GM10847 (cell line): Measurements from ENCODE around the gene TPGS1.

Experiments used
- POLR2A ChIP-seq: IDR thresholded peaks from 2 replicates; pipeline ENCODE4 v1.6.1; 2011; ENCODE audit not compliant: insufficient read length; ENCODE audit errors: extremely low read depth

The TPGS1 gene

DNA sequence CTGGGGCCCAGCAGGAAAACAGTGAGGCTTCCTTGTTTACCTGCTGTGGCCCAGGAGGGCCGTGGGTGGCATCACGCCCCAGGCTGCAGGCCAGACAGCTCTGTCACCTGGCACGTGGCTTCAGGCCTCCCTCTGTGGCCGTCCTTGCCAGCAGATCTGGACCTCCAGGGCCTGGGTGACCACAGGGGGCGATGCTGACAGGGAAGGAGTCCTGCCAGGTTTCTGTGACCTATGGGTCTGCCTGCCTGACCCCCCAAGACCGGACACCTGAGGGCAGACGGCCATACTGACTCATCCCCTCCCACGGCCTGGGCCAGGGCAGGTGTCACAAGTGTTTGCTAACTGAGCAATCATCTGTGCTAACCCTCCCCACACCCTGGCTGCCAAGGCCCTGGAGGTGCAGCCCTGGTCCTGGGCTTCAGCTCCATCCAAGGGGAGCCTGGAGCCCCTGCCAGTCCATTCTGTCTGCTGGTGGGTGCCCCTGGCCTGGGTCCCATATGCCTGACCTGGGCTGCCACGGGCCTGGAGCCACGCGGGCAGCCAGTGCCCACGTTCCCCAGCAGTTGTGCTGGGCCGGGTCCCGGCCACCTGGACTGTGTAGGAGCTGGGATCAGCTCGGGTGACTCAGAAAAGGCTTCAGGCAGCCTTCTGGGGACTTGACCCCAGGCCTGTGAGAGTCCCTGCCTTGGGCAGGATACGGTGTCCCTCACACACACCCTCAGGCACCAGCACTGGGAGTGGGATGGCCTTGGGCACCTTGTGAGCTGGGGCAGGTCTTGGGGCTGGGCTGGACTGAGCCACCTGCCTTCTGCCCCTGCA lies 27.9 kb downstream of the TPGS1 start:
- no peak for TF ChIP-seq POLR2A

DNA sequence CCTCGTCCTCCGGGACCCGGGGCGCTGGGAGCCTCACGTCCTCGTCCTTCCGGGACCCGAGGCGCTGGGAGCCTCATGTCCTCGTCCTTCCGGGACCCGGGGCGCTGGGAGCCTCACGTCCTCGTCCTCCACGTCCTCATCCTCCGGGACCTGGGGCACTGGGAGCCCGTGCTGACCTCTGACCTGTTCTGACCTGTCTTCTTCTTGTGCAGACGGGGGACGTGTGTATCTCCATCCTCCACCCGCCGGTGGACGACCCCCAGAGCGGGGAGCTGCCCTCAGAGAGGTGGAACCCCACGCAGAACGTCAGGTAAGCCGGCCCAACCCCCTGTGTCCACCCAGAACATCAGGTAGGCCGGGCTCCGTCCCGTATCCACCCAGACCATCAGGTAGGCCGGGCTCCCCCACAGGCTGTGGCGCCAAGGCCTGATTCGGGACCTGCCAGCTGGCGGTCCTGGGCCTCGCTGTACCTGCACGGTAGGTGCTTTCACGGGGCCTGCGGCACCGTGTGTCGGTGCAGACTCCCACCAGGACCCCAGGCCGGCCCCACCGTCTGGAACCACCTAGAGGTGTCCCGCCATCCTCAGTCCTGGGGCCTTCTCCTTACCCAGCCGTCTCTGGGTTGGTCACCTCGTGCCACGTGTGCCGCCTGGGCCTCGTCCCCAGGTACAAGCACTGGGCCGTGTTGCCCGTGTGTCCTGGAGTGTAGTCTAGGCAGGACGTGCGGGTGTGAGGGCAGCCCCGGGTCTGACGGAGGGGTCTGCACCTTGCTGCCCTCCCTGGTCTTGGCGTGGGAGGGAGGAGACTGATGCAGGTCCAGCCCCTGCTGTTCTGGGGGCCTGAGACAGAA lies 29.0 kb downstream of the TPGS1 start:
- no peak for TF ChIP-seq POLR2A

DNA sequence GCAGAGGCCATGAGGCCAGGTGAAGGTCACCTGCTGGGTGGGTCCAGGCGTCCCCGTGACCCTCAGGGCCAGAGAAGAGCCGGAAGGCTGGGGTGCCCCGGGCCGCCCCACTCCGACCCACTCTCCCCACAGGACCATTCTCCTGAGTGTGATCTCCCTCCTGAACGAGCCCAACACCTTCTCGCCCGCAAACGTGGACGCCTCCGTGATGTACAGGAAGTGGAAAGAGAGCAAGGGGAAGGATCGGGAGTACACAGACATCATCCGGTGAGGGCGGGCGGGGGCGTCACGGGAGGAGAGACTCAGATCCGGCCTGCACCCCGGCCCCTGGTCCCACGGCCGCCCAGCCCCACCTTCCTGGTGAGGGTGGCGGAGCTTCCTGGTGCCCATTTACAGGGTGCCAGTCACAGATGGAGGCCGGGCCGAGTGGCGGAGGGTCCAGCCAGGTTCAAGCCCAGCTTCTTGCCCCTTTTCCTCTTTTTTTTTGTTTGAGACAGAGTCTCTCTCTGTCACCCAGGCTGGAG lies 29.6 kb downstream of the TPGS1 start:
- TF ChIP-seq POLR2A = no peak

DNA sequence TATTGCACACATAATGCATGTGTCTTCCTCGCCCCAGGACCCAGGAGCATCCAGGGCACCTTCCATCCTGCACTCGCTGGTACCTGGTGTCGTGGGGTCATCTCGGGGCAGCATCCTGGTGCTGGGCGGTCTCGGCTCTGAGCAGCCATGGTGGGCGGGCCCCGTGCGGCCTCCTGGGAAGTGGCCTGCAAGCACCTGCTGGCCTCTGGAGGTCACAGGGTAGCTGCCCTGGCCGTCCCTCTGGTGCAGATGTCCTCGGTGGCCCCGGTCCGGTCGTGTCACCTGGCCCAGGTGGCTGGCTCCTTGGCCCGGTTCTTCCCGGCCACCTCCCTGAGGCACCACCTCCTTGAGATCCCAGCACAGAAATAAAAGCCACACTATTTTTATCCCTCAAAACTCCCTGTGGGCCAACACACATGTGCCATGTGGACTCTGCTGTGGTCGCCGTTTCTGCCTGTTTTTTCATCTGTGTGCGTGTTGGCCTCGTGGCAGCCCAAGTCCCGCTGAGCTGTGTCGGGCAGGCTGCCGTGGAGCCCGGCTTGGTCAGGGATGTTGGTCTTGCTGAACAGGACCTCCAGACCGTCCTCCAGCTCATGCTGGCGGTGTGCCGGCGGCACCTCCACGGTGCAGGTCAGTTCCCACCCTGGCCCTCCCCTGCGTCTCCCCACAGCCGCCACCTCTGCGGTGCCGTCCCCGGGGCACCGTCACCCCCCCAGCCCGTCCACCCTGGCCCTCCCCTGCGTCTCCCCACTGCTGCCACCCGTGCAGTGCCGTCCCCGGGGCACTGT lies 31.5 kb downstream of the TPGS1 start:
- TF ChIP-seq POLR2A = no peak

DNA sequence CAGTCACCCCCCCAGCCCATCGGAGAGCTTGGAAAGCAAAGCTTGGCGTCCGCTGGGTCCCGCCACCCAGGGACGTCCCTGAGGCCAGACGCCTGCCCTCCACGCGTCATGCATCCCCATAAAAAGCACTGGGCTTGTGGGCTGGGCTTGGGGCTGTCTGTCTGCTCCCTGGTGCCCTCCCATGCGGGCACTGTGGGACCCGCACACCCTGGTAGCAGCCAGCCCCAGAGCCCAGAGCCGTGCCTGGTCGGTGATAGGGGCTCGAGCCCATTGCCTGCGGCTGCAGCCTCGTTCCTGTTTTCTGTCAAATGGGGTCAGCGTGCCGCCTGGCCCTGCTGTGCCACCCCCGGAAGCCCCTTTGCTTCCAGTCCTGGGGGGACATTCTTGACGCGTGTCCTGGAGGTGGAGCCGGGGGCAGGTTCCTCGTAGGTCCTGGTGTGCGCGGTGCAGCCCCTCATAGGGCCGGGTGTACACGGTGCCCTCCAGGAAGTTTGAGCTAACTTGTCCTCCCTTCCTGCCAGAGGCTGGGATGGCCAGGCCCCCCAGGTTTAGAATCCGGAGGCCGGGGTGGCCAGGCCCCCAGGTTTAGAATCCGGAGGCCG lies 32.2 kb downstream of the TPGS1 start:
- TF ChIP-seq POLR2A = no peak

DNA sequence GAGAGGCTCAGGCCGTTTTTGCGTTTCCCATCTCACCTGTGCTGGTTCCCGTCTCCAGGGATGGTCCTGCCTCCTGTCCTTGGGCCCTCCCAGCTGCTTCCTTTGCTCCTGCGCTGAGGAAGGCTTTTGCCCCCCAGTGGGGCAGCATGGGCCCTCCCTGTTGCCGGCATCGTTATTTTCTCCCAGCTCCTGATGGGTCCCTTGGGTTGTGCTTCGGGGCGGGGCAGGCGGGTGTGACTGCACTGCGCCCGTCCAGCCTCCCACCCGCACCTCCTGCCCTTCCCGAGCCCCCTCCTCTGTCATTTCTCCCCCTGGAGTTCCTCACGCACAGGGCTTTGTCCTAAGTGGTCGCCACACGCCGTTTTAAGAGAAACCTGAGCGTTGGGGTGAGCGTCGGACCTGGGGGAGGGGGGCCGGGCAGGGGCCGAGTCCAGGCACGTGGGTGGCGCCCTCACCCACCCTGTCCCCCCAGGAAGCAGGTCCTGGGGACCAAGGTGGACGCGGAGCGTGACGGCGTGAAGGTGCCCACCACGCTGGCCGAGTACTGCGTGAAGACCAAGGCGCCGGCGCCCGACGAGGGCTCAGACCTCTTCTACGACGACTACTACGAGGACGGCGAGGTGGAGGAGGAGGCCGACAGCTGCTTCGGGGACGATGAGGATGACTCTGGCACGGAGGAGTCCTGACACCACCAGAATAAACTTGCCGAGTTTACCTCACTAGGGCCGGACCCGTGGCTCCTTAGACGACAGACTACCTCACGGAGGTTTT lies 33.8 kb downstream of the TPGS1 start:
- TF ChIP-seq POLR2A = no peak

DNA sequence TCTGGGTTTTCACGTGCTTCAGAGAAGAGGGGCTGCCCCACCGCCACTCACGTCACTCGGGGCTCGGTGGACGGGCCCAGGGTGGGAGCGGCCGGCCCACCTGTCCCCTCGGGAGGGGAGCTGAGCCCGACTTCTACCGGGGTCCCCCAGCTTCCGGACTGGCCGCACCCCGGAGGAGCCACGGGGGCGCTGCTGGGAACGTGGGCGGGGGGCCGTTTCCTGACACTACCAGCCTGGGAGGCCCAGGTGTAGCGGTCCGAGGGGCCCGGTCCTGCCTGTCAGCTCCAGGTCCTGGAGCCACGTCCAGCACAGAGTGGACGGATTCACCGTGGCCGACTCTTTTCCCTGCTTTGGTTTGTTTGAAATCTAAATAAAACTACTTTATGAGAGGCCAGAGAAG lies 34.4 kb downstream of the TPGS1 start:
- TF ChIP-seq POLR2A = no peak

DNA sequence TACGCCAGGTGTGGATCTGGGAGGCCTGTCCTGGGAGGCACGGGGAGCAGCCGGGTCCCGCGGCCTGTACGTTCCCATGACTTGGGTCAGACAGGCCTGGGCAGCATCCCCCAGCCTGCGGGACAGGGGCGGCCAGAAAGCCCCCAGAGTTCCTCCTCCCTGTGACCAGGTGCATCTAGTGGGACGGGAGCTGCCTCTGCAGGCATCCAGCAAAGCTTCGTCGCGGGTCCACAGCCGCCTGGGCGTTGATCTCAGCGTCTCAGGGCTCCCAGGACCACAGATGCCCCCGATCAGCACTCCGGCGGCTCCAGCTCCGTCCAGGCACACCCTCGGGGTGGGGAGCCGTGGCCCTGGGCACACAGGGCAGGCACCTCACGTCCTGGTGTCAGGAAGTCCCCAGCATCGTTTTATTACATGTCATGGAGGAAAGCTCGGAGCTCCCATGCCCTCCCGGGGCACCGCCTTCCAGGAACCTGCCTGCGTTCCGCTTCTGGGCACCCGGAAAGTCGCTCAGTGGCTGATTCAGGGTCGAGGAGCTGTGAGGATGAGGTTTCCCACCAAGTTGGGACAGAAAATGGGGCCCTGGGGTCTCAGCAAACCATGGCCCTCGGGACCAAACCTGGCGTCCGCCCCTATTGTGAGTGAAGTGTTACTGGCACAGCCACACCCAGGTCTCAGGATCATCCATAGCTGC lies 35.0 kb downstream of the TPGS1 start:
- no peak for TF ChIP-seq POLR2A

DNA sequence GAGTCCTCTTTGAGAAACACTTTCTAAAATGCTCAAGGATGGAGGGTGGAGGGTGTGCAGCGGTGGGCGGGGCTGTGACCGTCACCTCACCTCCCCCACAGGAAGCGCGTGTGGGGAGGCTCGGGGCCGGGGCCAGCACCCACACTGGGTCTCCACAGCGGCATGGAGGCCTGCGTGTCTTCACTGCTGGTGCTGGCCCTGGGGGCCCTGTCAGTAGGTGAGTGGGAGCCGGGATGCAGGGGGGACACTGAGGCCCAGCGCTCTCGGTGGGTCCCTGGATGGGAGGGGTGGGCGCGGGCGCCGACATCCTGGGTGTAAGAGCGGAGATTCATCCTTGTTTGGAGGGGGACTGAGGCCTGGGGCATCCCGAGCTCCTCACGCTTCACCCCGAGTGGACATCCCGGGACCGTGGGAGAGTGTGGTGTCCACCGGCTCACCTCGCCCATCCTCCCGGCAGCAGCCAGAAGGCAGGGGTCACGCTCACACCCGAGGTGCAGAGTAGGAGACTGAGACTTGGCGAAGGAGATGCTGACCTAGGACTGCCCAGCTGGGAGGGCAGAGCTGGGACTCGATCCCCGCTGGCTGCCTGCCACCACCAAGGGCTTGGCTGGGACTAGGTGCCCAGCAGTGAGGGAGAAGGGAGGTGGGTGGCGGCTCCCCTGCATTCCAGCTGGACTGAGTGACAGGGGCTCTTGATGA lies 36.8 kb downstream of the TPGS1 start, which contains the start of gene GZMM:
TSS of gene GZMM (plus strand) at position 144 of the 699 bp plus-strand sequence. CDS start at position 163, 19 bp downstream.
- no peak for TF ChIP-seq POLR2A

DNA sequence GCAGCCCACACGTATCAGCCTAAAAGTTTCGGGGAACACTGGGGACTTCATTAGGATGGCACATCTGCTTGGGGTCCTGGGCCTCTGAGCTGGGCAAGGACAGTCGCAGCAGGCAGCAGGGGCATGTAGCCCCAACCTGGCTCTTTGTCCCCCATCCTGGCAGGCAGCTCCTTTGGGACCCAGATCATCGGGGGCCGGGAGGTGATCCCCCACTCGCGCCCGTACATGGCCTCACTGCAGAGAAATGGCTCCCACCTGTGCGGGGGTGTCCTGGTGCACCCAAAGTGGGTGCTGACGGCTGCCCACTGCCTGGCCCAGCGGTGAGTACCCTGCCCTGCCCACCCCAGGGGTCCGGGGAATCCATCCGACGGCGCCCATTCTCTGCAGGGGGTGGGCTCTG lies 39.8 kb downstream of the TPGS1 start:
- TF ChIP-seq POLR2A = no peak

DNA sequence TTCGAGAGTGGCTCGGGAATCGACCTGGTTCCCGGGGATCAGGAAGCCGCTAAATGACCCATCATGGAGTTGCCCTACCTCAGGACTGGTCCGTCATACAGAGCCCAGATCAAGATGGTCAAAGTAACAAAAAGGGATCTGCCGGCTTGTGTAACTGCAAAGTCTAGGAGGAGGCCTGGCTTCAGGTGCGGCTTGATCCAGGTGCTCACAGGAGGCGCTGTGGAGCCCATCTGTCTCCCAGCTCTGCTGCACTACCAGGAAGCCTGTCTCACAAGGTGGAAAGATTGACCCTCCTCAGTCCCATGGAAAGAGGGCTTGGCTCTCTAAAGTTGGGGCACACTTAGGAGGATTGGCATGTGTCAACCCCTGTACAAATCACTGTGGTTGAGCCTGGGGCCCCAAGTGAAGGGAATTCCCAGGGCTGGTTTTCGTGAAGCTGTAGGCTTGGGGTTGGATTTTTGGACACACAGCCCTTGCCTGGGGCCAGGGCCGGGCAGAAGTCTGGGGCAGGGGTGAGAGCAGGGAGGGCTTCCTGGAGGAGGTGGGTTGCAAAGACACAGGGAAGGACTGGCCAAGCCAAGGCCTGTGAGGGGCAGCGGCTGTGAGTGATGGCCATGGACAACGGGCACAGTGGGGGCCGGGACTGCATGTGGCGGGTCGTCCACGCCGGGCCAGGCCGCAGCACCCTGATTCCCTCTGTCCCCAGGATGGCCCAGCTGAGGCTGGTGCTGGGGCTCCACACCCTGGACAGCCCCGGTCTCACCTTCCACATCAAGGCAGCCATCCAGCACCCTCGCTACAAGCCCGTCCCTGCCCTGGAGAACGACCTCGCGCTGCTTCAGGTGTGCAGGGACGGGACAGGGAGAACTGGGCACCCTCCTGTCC lies 40.8 kb downstream of the TPGS1 start:
- TF ChIP-seq POLR2A = no peak
